Smooth muscle cell of the umbilical artery (primary cell): Measurements from ENCODE around the gene POLE. TPM values are rescaled to one million over a fixed set of nuclear protein-coding genes. Genes with fewer than 3 reads are reported as not detected.

ENCODE experiments used
- total RNA-seq: library from RNA; depleted of rRNA; stranded (reverse); fragments of >200 nt; gene quantifications from 2 replicates; pipeline ENCODE4 v1.2.3, GENCODE V29; 2014

POLE gene, protein sequence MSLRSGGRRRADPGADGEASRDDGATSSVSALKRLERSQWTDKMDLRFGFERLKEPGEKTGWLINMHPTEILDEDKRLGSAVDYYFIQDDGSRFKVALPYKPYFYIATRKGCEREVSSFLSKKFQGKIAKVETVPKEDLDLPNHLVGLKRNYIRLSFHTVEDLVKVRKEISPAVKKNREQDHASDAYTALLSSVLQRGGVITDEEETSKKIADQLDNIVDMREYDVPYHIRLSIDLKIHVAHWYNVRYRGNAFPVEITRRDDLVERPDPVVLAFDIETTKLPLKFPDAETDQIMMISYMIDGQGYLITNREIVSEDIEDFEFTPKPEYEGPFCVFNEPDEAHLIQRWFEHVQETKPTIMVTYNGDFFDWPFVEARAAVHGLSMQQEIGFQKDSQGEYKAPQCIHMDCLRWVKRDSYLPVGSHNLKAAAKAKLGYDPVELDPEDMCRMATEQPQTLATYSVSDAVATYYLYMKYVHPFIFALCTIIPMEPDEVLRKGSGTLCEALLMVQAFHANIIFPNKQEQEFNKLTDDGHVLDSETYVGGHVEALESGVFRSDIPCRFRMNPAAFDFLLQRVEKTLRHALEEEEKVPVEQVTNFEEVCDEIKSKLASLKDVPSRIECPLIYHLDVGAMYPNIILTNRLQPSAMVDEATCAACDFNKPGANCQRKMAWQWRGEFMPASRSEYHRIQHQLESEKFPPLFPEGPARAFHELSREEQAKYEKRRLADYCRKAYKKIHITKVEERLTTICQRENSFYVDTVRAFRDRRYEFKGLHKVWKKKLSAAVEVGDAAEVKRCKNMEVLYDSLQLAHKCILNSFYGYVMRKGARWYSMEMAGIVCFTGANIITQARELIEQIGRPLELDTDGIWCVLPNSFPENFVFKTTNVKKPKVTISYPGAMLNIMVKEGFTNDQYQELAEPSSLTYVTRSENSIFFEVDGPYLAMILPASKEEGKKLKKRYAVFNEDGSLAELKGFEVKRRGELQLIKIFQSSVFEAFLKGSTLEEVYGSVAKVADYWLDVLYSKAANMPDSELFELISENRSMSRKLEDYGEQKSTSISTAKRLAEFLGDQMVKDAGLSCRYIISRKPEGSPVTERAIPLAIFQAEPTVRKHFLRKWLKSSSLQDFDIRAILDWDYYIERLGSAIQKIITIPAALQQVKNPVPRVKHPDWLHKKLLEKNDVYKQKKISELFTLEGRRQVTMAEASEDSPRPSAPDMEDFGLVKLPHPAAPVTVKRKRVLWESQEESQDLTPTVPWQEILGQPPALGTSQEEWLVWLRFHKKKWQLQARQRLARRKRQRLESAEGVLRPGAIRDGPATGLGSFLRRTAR (N-terminal part only)
- total RNA-seq = 6.2 and 21.0 TPM in 2 replicates

DNA sequence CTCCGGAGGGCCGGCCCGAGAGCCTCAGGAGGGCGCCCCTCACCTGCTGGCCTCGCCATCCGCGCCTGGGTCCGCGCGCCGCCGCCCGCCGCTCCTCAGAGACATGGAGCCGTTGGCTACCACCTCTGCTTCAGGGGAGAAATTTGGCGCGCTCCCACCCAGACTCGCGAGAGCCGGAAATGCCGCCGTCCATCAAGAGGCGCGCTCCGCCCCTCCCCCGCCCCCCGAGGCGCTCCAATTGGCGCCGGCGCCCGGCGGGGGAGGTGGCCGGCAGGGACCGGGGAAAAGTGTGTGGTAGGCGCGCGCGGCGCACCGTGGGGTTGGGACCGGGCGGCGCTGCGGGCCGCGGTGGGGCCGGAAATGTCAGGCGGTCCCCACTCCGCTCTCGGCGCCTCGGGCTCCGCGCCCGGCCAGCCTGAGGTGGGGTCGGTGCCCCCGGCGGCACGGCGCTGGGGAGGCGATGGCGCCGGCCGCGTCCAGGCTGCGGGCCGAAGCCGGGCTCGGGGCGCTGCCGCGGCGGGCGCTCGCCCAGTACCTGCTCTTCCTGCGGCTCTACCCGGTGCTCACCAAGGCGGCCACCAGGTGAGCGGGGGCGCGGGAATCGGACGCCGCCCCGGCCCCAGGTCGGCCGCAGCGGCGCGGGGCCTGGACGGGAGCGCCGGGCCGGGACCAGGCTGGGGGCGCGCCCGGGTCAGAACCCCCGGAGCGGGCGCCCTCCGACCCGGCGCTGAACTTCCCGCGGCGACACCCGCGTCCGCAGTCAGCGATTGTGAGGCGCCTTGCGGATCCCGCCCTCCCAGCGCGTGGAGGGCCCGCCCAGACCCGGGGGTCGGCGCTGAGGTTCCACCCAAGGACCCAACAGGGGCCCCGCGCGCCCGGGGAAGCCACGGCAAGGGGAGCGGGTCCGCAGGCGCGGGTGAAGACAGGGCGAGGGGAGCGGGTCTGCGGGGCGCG, at the start of gene POLE, which contains the start of gene PXMP2:
TSS of gene POLE (minus strand) at position 132 of the 954 bp plus-strand sequence. CDS start at position 105, 27 bp downstream.
TSS of gene PXMP2 (plus strand) at position 377 of the 954 bp plus-strand sequence. CDS start at position 461, 84 bp downstream.

DNA sequence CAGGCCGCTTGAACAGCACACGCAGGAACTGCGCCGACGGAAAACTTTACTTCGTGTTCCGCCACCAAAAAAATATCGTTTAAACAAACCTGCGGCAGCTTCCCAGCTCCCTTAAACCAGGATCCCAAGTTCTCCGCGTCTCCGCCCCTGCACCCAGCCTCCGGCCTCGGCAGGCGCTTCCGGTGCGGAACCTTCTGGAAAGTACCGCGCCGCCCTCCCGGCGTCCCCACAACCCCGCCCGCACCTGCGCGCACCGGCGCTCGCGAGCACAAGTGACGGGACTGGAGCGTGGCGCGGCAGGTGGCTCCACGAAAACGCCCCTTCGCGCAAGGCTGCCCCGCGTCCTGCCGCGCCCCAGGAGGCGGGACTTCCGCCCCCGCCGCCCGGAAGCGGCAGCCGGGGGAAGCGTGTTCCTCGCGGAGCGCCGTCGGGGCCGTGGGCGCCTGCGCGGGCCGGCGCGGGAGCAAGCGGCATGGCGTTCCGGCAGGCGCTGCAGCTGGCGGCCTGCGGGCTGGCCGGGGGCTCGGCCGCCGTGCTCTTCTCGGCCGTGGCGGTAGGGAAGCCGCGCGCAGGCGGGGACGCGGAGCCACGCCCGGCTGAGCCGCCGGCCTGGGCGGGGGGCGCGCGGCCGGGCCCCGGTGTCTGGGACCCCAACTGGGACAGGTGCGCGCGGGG, 23.4 kb upstream of the POLE start, which contains the start of gene PGAM5:
TSS of gene PGAM5 (plus strand) at position 438 of the 675 bp plus-strand sequence. CDS start at position 473, 35 bp downstream.

DNA sequence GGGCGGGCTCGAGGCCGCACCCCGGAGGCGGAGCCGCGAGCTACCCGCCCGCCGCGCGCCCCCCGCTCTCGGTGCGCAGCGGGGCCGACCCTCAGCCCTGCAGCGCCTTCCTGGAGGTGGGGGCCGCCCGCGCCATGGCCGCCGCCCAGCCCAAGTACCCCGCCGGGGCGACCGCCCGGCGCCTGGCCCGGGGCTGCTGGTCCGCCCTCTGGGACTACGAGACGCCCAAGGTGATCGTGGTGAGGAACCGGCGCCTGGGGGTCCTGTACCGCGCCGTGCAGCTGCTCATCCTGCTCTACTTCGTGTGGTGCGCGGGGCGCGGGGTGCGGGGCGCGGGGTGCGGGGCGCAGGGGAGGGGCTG, 68.5 kb downstream of the POLE start, which contains the start of gene P2RX2:
TSS of gene P2RX2 (plus strand) at position 94 of the 361 bp plus-strand sequence. CDS start at position 135, 41 bp downstream.

DNA sequence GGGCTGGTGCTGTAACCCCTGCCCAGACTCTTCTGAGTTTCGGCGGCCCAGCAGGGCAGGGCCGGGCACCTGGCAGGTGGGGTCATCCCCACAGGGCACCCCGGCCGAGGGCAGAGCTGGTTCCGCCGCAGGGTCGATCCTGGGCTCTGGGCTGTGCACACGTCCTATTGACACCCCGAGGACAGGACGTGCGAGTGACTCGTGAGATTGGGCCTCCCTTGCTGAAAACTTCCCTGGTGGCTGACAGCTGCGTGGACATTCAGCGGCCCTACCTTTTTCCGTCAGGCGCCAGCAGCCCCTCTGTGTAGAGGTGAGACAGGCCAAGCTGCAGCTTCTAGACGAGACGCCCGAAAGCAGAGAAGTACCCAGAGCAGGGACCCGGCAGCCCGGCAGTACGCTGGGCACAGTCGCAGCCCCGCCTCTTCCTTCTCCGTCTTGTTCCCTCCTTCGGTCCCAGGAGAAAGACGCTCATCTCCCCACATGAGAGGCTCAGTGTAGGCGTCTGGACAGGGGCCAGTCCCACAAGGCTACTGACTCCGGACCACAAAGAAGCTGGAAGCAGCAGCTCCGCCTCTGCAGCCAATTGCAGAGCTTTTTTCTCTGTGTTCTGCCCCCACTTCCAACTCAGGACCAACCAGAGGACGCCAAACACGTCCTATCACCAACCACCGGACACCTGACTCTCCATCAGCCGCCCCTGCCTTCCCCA, 76.9 kb downstream of the POLE start, which contains the start of gene LRCOL1:
TSS of gene LRCOL1 (minus strand) at position 532 of the 709 bp plus-strand sequence. CDS start 4,331 bp downstream, outside the sequence.

Other genes with a start within 250 kb of the POLE start
- 3.0 and 8.4 TPM in 2 replicates for gene FBRSL1, start 197.2 kb downstream of the POLE start, total RNA-seq
- gene LRCOL1, start 76.8 kb downstream of the POLE start, total RNA-seq = 0.18 TPM in 1 of 2 replicates, not detected in the other
- not detected in 2 replicates for gene P2RX2, start 68.6 kb downstream of the POLE start, total RNA-seq
- 7.1 and 8.4 TPM in 2 replicates for gene PXMP2, start 245 bp upstream of the POLE start, total RNA-seq
- 24.3 and 41.3 TPM in 2 replicates for gene PGAM5, start 23.5 kb upstream of the POLE start, total RNA-seq
- 75.4 and 78.0 TPM in 2 replicates for gene ANKLE2, start 74.5 kb upstream of the POLE start, total RNA-seq
- 207 and 287 TPM in 2 replicates for gene GOLGA3, start 141.5 kb upstream of the POLE start, total RNA-seq
- 33.0 and 52.1 TPM in 2 replicates for gene CHFR, start 200.3 kb upstream of the POLE start, total RNA-seq